Stimulated activated CD4-positive, alpha-beta T cell treated with anti-CD3 and anti-CD28 coated beads, TNF-alpha, amount 100 ng/mL, for 4 hours (primary cell): Measurements from ENCODE around the gene IDE.
"Not testable (repeated sequence)": the region's sequence is repeated elsewhere in the genome, so short reads cannot be mapped to it uniquely, and the experiment has no call there.

ENCODE experiments used
- DNase-seq, 3 experiments: peaks; one replicate each; pipeline ENCODE4 v3.0.0-alpha.2; 2020; ENCODE audit warnings: low read depth in 3 of 3

Gene IDE

GRCh38 chr10:92573798-92574547 is at the start of gene IDE:
Gene IDE, minus strand, starts transcription at chr10:92574093. Its CDS starts 74 bp downstream, at chr10:92574019.
- peak; percentile 59 to 68 (median 62) for DNase-seq

GRCh38 chr10:92619368-92619767 is 45.5 kb upstream of the IDE start:
- no peak for DNase-seq

GRCh38 chr10:92615515-92615914 is 41.6 kb upstream of the IDE start:
- DNase-seq, result no peak

- DNase-seq, result no peak
Observed at GRCh38 chr10:92604841-92605240, 30.9 kb upstream of the IDE start.

GRCh38 chr10:92598321-92598720 is 24.4 kb upstream of the IDE start:
- no peak for DNase-seq

- DNase-seq, result no peak
Observed at GRCh38 chr10:92595505-92595904, 21.6 kb upstream of the IDE start.

GRCh38 chr10:92593619-92594588 is 20.0 kb upstream of the IDE start:
- DNase-seq, result no peak

GRCh38 chr10:92592761-92593618 is 19.1 kb upstream of the IDE start, which contains the start of gene KIF11:
Gene KIF11, plus strand, starts transcription at chr10:92593130. Its CDS starts 246 bp downstream, at chr10:92593376.
- peak; percentile 93 to 95 (median 94) for DNase-seq

GRCh38 chr10:92591550-92592022 is 17.7 kb upstream of the IDE start:
- DNase-seq, result peak; percentile 64 to 79 (median 77)

GRCh38 chr10:92590623-92591549 is 17.0 kb upstream of the IDE start:
- DNase-seq, result no peak

GRCh38 chr10:92582347-92582746 is 8.5 kb upstream of the IDE start:
- DNase-seq, result not testable (repeated sequence)

GRCh38 chr10:92575961-92576360 is 2.1 kb upstream of the IDE start:
- no peak for DNase-seq

- no peak for DNase-seq
Observed at GRCh38 chr10:92574548-92575261, 812 bp upstream of the IDE start.

GRCh38 chr10:92573091-92573797 is 649 bp downstream of the IDE start:
- DNase-seq, result no peak

- DNase-seq, result no peak
Observed at GRCh38 chr10:92572362-92573090, 1.4 kb downstream of the IDE start.

GRCh38 chr10:92571649-92572048 is 2.2 kb downstream of the IDE start:
- DNase-seq, result no peak

- DNase-seq, result not testable (repeated sequence)
Observed at GRCh38 chr10:92569663-92570062, 4.2 kb downstream of the IDE start.

GRCh38 chr10:92569071-92569470 is 4.8 kb downstream of the IDE start:
- no peak for DNase-seq
